H54 (cell line): Measurements from ENCODE around the gene ADAMTS12.
"Not testable (repeated sequence)": the region's sequence is repeated elsewhere in the genome, so short reads cannot be mapped to it uniquely, and the experiment has no call there.

ENCODE experiments used
- DNase-seq: peaks from one replicate; pipeline ENCODE4 v3.0.0; 2011; ENCODE audit warnings: low spot score, mixed read lengths; ENCODE audit not compliant: insufficient read length
- FAIRE-seq: peaks from 3 replicates; lab custom pipeline; 2011; peaks lifted over from hg19 to GRCh38; lab: Jason Lieb, UNC
- POLR2A ChIP-seq: IDR thresholded peaks from 2 replicates; pipeline ENCODE4 v1.6.1; 2011; ENCODE audit warnings: low read depth, mild to moderate bottlenecking, low read length

ADAMTS12 gene

GRCh38 chr5:33538201-33538600 is 353.6 kb downstream of the ADAMTS12 start:
- no peak for TF ChIP-seq POLR2A
- DNase-seq (no peak), FAIRE-seq (no peak)

- FAIRE-seq (no peak), DNase-seq (no peak)
- no peak for TF ChIP-seq POLR2A
These were observed 354.6 kb downstream of the ADAMTS12 start for GRCh38 chr5:33537240-33537639.

- no peak for TF ChIP-seq POLR2A
- no peak for FAIRE-seq
- no peak for DNase-seq
These were observed 355.0 kb downstream of the ADAMTS12 start for GRCh38 chr5:33536802-33537201.

DNA sequence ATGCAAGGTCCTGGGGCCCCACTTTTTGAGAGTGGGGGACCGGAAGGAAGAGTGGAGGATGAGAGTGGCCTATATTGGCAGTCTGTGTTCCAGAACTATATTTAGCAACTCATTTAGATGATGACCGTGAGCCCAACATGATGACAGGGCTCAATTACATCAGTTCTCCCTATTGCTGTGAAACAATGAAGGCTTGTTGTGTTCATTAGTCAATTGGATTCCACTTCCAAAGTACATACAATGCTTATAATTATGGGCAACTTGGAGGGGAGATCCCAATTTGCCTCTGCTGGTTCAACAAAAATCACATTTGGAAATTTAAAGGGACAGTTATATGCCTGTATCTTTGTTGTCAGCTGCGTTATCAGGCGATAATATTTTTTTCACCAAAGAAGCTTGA is 360.0 kb downstream of the ADAMTS12 start:
- TF ChIP-seq POLR2A: no peak
- FAIRE-seq (no peak), DNase-seq (no peak)

GRCh38 chr5:33531037-33531298 is 360.8 kb downstream of the ADAMTS12 start:
- DNase-seq (no peak), FAIRE-seq (no peak)
- TF ChIP-seq POLR2A: no peak

DNA sequence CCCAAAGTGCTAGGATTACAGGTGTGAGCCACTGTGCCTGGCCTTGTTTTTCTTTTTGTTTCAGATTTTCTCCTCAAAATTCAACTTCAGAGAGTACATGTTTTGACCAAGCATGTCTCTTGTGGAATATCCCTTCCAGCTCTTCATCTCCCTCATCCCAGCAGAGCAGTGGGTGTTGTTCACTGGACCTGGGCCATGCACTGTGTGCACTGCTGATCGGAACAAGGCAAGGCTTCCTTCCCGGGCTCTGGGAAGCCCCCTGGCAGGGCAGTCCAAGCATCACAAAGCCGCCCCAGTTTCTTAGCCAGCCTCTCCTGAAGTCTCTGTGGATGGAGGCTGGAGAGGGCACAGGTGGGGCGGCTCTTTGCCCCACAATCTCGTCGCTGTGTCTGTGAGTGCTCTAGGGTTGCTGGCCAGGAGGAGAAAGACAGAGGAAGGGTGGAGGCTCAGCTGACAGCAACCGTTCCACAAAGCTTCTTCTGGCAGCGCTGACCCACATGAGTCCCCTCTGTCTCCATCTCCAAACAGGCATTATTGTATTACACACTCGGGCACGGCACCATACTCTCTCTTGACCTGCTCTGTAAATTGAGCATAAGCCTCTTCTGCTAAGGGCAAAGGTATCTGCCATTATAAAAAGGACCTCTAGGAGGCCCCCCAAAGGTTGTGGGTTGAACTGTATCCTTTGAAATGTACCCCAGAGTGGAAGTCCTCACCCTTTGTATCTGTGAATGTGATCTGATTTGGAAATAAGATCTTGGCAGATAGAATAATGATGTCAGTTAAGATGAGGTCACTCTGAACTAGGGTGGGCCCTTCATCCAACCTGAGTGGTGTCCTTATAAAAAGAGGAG is 361.4 kb downstream of the ADAMTS12 start:
- DNase-seq: no peak
- TF ChIP-seq POLR2A: no peak
- FAIRE-seq: no peak

DNA sequence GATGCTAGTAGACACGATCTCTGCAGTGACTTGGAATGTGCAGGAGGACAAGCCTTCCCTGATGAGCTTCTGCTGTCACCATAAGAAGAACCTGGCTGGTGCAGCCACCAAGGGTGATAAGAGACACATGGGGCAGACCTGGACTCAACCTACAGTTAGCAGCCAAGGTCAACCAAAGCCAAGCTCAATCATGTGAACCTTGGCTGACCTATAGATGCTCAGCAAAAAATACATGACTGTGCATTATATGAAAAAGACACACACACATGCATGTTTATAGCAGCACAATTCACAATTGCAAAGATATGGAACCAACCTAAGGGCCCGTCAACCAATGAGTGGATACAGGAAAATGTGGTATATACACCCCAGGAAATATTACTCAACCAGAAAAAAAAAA is 364.1 kb downstream of the ADAMTS12 start:
- no peak for TF ChIP-seq POLR2A
- FAIRE-seq (no peak), DNase-seq (no peak)

DNA sequence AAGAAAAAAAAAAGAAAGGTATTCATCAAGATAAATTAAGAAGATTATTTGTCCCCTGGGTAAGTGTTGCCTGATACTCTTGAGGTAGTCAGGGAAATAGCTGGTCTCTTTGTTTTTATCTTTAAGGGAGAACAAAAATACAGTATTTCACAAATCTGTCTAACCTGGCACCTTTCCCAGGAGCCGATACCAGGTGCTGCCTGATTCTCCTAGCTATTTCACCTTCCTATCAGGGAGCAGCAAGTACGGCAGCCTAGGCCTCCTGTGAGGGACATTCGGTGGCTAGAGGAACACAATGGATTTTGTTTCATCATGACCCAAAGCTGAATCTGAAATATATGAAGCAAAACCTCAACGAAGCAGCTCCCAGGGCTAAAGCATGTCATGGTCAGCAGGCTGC is 365.0 kb downstream of the ADAMTS12 start:
- no peak for DNase-seq
- FAIRE-seq: no peak
- TF ChIP-seq POLR2A: no peak

DNA sequence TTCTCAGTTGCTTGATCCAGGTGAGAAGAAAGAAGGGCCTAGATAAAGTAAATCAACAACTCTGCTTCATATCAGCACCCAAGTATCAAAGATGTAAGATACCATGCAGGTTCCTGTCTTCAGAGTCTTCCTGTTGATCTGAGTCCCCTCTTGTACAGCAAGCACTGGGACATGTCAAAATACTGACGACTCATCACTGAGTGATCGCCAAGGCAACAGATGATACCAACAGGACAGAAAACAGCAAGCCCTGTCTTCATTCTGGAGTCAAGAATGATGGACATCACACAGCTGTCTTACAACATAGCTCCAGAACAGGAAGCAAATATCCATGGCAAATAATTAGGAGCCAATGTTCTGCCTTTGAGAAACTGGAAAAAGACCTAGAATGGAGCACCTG is 367.3 kb downstream of the ADAMTS12 start:
- DNase-seq: no peak
- TF ChIP-seq POLR2A: no peak
- no peak for FAIRE-seq

DNA sequence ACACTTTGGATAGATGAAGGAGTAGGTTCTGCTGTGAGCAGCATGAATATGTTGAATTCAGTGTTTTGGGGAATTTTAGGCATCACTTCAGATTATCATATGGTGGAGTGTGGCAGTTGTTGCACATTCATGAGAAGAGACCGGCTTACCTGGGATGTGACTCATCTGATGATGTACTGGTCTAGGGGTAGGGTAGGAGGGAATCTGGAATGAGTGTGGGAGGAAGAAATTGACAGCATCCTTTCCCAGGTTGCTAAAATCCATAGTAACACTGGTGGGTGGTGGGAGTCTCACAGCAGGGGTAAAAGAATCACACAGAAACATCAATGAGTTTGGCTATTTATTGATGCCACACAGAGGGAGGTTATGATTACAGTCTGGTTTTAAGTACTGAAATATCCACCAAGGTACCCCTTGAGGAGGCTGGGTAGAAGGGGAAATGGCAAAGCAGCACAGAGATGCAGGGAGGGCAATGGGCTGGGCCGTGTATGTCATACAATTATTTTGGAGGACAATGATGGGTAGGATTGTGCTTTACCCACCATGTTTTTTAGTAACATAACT is 368.5 kb downstream of the ADAMTS12 start:
- no peak for TF ChIP-seq POLR2A
- no peak for FAIRE-seq
- no peak for DNase-seq

DNA sequence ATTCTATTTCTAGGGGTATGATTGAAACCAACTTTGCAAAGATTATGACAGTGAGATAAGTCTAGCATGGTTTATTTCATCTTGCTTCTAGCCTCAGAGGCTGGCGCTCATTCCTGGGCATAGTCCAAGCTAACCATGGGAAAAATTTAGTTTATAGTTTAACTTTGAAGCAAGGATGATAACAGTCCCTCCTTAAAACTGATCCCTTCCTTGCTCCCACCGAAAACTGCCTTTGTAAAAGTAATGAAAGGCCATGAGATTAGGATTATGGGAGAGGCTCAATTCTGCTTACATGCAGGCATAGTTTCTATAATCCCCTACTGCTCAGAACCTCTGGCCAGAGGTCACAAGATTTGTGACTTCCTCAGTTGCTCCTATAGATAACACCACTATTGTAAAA is 375.4 kb downstream of the ADAMTS12 start:
- no peak for DNase-seq
- no peak for FAIRE-seq
- TF ChIP-seq POLR2A: no peak

DNA sequence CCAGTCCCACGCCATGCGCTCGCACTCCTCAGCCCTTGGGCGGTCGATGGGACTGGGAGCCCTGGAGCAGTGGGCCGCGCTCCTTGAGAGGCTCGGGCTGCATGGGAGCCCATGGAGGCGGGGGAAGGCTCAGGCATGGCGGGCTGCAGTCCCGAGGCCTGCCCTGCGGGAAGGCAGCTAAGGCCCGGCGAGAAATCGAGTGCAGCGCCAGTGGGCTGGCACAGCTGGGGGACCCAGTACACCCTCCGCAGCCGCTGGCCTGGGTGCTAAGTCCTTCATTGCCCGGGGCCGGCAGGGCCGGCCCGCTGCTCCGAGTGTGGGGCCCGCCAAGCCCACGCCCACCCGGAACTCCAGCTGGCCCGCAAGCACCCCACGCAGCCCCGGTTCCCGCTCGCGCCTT is 376.4 kb downstream of the ADAMTS12 start:
- not testable (repeated sequence) for FAIRE-seq, DNase-seq

GRCh38 chr5:33513462-33514185 is 378.2 kb downstream of the ADAMTS12 start:
- FAIRE-seq (no peak), DNase-seq (no peak)
- no peak for TF ChIP-seq POLR2A

DNA sequence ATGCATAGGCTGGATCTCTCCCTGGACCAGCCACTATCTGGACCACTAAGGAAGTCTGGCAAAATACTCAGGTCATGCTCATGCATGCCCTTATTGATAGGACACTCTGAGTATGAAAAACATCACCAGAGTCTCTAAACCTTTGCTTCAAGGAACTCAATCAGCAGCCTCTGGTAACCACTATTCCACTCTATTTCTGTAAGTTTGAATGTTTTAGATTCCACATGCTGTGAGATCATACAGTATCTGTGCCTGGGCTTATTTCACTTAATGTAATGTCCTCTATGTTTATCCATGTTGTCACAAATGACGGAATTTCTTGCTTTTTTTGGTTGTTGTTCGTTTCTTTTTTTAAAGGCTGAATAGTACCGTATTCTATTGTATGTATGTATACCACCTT is 382.8 kb downstream of the ADAMTS12 start:
- no peak for TF ChIP-seq POLR2A
- no peak for DNase-seq
- no peak for FAIRE-seq
